HG03432 (cell line): ENCODE measurements around the gene ROR1.
A peak's percentile ranks its signal among the peaks of the same experiment; 100 is the strongest.

Experiments used
- ATAC-seq: cut with Tn5 transposase; IDR thresholded peaks from one replicate; pipeline ENCODE4 v1.9.1; 2021; ENCODE audit warnings: mild to moderate bottlenecking, moderate library complexity; ENCODE audit not compliant: unreplicated experiment

The ROR1 gene

DNA sequence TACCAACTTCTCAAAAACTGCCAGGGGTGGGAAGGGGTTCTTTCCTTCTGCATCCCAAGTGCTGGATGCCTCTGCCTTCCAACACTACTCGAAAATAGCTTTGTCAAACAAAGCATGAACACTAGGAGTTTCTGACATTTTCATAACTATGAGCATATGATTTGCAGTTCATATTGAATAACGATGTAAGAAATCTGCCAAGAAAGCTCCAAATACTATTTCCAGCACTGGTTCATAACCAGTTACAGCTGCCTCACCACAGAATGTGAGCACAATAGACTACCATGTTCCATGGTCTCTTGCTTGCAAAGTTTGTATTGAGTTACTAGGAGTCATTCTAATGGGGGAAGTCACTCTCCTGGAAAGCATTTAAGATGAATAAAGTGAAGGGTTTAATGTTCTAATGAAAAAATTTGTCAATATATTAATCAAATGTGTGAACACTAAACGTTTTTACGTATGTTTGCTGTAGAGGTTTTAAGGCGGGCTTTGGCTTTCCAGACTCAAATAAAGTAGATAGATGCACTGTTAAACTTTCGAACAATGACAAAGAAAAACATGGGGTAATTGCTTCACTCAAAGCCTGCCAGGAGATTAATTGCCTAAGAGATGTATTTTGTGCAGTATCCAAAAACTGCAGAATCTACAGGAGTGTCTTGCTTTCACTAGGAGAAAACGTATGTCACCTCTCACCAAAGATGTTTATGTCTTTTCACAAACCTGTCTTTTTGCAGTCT is 351.1 kb downstream of the ROR1 start:
- no peak for ATAC-seq

GRCh38 chr1:64126581-64126980 is 352.8 kb downstream of the ROR1 start:
- no peak for ATAC-seq

GRCh38 chr1:64127297-64127696 is 353.5 kb downstream of the ROR1 start:
- no peak for ATAC-seq

GRCh38 chr1:64129701-64130100 is 355.9 kb downstream of the ROR1 start:
- no peak for ATAC-seq

- no peak for ATAC-seq
Observed at GRCh38 chr1:64131155-64131554, 357.3 kb downstream of the ROR1 start.

DNA sequence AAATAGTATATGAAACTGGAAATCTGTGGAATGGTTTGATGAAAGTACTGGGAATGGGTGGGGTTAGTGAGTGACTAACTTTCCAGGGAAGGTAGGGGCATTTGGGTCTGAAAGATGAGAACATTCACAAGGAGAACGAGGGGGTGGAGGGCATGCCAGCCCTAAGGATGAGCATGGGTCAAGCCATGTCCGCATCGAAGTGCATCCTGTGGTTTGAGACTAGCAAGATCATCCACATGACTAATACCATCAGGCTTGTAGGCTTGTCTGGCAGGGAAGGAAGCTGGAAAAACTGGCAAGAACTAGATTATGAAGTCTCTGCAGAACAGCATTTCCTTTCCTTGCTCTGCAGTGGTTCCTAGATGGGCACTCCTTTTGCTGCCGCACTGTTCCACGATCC is 359.2 kb downstream of the ROR1 start:
- ATAC-seq, result no peak

DNA sequence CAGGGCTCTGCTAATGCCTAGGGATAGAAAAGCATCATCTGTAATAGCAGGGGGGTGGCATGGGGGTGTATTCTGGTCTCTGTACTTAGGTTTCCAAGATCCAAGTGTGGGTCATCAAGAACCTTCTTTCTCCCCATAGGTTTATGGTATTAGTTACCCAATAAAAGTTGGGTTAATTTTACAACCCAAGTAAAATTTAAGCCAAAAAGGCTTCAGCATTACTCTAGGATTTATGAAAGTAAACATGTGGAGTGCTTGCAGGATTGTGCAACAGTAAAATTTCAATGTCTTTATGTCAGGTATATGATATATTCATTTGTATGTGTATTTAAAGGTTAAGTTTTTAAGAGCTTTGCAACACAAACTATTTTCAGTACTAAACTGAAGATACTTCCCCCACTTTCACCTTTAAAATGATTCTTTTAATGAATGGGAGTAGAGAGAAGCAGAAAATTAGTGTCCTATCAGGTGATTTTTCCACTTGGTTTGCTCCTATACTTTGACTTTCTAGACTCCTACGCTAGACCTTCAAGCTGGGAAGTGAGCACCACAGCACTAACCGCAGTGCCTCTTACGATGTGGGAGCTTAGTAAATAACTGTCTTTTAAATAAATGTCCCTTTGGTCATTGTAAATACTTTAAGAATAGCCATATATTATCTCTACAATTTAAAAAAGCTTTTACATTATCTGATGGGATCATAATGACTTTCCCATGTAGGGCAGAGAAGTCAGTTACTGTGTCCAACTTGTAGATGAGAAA is 361.8 kb downstream of the ROR1 start:
- no peak for ATAC-seq

GRCh38 chr1:64136296-64136695 is 362.5 kb downstream of the ROR1 start:
- ATAC-seq, result no peak

- peak; percentile 71 for ATAC-seq
Observed at GRCh38 chr1:64136752-64137411, 363.1 kb downstream of the ROR1 start.

GRCh38 chr1:64137412-64137803 is 363.6 kb downstream of the ROR1 start:
- ATAC-seq, result no peak

DNA sequence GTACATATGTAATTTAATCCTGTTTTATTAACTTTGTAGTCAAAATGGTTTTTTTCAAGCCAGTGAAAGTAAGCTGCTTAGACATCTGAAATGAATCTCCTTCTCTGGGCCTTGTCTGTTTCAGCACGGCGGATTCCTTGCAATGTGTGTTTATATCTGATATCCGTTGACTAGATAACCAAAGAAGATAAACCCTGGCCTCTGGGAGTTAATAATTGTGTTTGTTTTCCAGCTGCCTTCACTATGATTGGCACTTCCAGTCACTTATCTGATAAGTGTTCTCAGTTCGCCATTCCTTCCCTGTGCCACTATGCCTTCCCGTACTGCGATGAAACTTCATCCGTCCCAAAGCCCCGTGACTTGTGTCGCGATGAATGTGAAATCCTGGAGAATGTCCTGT is 366.1 kb downstream of the ROR1 start:
- no peak for ATAC-seq

- ATAC-seq, result no peak
Observed at GRCh38 chr1:64140596-64140995, 366.8 kb downstream of the ROR1 start.

DNA sequence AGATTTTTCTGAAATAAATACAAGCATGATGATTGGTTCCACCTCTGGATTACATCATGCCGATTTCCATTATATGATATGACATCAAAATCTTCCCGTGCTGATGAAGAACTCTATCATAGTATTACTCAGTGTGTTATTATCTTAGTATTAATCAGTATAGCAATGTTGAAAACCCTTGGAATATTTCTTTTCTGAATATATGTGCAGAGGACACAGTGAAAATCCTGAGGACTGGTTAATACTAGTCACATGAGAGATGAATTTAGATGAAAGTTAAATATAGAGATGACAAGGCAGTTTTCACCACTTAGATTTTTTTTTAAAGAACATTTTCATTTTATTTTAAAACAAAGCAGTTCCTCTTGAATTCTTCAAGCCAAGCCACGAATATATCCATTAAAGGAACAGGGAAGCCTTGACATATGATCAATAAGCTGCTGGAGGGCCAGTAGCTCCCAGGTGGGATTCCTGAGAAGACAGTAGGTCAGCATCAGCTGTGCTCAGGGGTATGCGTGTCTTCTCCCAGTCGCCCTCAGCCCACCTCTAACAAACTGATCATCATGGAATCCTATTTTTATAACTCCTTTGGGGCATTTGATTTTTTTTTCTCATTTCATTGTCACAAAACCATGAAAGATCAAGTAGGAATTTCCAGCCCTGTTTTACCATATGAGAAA is 373.4 kb downstream of the ROR1 start:
- ATAC-seq, result no peak

DNA sequence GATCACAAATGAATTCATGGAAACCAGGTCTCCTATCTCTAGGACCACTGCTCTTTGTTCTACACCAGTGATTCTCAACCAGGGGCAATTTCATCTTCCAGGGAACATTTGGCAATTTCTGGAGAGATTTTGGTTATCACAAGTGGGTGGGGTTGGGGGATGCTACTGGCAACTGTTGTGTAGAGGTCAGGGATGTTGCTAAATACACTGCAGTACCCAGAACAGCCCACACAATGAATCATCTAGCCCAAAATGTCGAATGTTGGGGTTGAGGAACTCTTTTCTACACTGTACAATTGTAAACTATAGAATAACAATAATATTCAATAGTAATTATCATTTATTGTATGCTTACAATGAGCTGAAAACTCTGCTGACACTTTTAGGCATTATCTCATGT is 373.9 kb downstream of the ROR1 start:
- ATAC-seq, result no peak

DNA sequence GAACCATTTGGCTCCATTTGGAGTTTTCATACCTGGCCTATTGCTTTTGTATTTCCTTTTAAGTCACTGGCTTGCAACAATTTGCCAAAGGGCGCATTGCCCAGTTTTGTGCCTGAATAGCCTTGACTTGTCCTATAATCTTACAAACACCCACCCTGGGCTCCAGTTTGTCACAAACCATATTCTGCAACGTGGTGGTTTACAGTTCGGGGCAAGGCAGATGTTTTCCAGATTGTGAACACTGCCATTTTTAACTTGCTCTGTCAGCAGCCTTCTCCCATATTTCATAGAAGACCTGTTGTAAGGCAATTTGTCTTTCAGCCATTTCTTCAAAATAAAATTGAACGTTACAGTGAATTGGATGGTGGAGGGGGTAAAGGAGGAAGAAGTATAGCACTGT is 376.4 kb downstream of the ROR1 start:
- ATAC-seq, result no peak

DNA sequence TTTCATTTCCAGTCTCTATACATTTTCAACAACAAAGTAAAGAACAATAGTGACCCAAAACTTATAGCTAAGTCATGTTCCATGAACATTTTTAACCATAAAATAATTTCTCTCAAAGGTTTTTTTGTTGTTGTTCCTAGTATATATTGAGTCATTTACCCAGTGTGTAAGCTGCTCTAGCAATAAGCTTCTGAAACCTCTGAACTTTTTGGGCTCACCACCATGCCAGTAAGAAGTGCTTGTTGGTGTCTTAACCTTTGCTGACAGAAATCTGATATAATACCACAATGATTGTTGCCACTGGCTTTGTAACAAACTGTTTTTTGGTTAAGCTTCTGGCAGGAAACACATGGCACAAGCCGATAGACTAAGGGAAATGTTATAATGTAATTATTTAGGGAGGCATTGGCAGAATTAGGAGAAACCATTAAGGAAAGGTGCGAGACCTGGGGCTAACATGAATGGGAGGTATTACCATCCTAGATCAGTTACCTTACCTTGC is 377.0 kb downstream of the ROR1 start:
- ATAC-seq, result no peak

DNA sequence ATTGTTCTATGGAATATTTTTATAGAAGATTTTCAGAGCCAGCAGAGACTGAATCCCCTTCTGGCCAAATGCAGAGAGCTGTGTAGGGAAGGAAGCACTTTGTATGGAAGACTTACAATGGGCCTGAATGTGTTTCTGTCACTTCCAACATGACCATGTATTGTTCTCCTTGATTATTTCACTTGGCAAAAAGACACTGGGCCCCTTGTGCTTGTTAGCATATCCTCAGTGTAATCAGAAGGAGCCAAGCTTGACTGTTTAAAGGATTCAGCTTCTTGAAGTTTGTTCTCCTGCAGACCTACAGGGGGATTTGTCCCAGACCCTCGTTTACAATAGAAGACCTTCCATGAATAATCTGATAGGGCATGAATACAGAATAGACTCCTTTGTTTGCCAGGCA is 381.5 kb downstream of the ROR1 start:
- no peak for ATAC-seq

DNA sequence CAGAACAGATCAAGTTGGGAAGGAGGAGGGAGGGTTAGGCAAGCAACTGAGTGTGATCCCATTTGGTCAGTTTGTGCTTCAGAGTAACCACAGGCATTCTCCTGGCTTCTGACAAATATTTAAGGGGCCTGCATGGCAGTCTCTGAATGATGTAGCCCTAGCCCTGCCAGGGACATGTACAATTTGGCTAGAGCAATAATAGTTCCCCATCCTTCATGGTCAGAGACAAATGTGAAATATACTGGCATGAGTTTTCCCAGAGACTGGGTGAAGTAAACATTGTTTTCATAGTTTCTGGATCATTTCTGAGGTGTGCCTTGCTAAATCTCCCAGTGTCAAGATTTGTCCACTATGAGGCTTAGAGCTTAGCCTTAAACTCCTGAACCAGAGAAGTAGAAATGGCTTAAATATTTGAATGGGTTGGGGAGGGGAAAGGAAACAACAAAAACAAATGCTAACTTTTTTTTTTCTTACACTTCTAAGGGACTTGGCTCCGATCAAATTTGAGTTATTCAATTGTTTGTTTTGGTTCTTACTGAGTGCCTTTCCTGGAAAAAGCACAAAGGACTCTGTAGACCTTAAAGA is 387.6 kb downstream of the ROR1 start:
- no peak for ATAC-seq

DNA sequence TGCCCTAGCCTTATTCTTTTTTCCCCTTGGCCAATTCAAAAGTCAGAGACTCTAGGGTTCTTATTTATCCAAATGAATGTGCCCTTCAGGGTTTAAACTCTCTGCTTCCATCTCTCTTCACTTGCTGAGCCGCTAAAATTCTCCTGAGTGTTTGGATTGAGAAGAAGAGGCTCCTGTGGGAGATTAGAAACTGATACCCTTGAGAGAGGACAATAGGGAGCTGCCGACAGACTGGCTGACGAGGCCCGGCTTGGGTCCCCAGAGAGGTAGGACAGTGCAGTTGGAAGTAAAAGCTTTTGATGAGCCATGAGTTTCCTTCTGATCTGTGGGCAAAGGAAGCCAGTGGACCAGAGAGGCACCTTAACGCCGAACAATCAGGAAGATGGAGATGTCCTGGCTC is 388.3 kb downstream of the ROR1 start:
- no peak for ATAC-seq

- no peak for ATAC-seq
Observed at GRCh38 chr1:64162804-64163203, 389.0 kb downstream of the ROR1 start.

DNA sequence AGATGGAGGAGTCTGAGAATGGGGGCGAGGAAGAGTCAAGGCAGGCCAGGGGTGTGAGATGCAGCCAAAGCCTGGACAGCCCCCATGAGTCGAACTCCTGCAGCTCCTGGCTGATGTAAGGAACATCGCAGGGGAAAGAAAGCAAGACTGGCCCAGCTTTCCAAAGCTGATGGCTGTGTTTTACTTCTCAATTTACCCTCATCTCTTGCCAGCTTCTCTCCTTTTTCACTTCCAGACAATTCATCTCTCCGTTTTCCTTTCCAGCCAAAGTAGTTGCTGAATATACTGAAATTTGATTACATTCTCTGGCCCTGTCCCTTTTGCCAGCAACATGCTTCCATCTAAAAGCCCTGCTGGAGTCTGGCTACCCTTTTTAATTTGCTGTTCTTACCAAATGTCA is 389.6 kb downstream of the ROR1 start:
- no peak for ATAC-seq
